HG02981 (cell line): ENCODE data around the gene INO80D.

Experiments
- ATAC-seq: cut with Tn5 transposase; IDR thresholded peaks from one replicate; pipeline ENCODE4 v1.9.1; 2021; ENCODE audit warnings: mild to moderate bottlenecking, moderate library complexity; ENCODE audit not compliant: unreplicated experiment

INO80D gene

DNA sequence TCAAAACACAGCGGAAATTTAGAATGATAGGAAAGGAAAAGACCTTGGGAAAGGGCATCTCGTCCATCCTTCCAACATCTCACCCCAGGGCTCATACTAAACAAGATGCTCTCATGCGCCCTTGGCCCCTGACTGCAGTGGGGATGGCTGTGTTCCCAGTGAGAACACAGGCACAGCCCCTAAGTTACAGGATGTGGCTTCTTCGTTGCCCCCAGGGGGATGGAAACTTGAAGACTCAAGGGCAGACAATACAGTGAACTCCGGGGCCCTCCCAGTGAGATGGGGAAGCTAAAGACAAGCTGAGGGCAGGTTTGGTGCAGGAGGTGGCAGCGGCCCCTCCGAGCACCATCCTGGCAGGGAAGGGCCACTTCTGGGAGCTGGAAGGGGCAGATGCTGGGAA is 139.7 kb downstream of the INO80D start:
- ATAC-seq: no peak
